Right lobe of liver (tissue), 6 donors: ENCODE measurements around the gene GDPD5. TPM values are rescaled to one million over a fixed set of nuclear protein-coding genes. Genes with fewer than 3 reads are reported as not detected.

Source experiments
- ATAC-seq, 4 donors: fragments of 200-7000 bp; cut with Tn5 transposase; one replicate each; pipeline ENCODE4 v1.9.1; 2020; ENCODE audit warnings: mild to moderate bottlenecking in 4 of 4, moderate library complexity in 4 of 4
- DNase-seq, 3 donors: peaks; one replicate each; pipeline ENCODE4 v3.0.0-alpha.2; 2020
- H3K27ac ChIP-seq, 3 donors: fragments of 200-600 bp; one replicate each; pipeline ENCODE4 v1.8.0; 2022
- H3K27me3 ChIP-seq, 2 donors: fragments of 200-600 bp; one replicate each; pipeline ENCODE4 v1.8.0; 2022
- H3K36me3 ChIP-seq, 4 donors: fragments of 200-600 bp; sonication (generic) in 1 of 4; one replicate each; pipeline versions ENCODE4 v1.5.1 to v1.8.0; 2017 to 2022; ENCODE audit warnings: control low read depth in 1 of 4
- H3K4me1 ChIP-seq, 4 donors: fragments of 200-600 bp; sonication (generic) in 1 of 4; one replicate each; pipeline versions ENCODE4 v1.5.1 to v1.8.0; 2017 to 2022; ENCODE audit warnings: control low read depth in 1 of 4
- H3K4me3 ChIP-seq, 3 donors: fragments of 200-600 bp; one replicate each; pipeline ENCODE4 v1.8.0; 2022
- H3K9me3 ChIP-seq, 4 donors: fragments of 200-600 bp; sonication (generic) in 1 of 4; one replicate each; pipeline versions ENCODE4 v1.5.1 to v1.8.0; 2017 to 2022; ENCODE audit warnings: control low read depth in 1 of 4
- CTCF ChIP-seq, 4 donors: fragments of 200-600 bp in 3 of 4; fragments of 450-650 bp in 1 of 4; IDR thresholded peaks; one replicate each; pipeline versions ENCODE4 v1.5.1 to v1.8.0; 2016 to 2022; ENCODE audit warnings: antibody characterized with exemption in 4 of 4, mild to moderate bottlenecking in 2 of 4
- POLR2A ChIP-seq: fragments of 450-650 bp; IDR thresholded peaks from one replicate; pipeline ENCODE4 v1.6.1; 2017; ENCODE audit warnings: antibody characterized with exemption, mild to moderate bottlenecking
- WGBS: methylation state at CpG from one replicate; pipeline ENCODE4 v1.1.6; 2018; ENCODE audit warnings: low coverage, low lambda C conversion rate; ENCODE audit not compliant: insufficient coverage; ENCODE audit errors: missing lambda C conversion rate; 5-methylcytosine and 5-hydroxymethylcytosine counted together
- intact Hi-C, 2 donors: fragments of 100-400 bp; cut with DNase I; formaldehyde crosslinking; loops; one replicate each; pipeline versions ENCODE4 v1.11.2 to v1.14.1; 2022
- total RNA-seq, 6 experiments: library from RNA; depleted of rRNA in 2 of 6; stranded (reverse); fragments of >200 nt in 2 of 6; fragmentation: NEBNext Ultra II Directional in 3 of 6; extraction: Animal tissue kit (Norgen Biotek cat#: 25700) in 3 of 6; gene quantifications; one replicate each; pipeline versions ENCODE4 v1.1.0 to v1.2.4, GENCODE V29; 2016 to 2023
- donor health status: DM: no; HTN: yes; CAD: no.
- donor health status: DM: no; HTN: no; CAD: no.
- donor health status: DM: no; HTN: no; CAD: no.
- donor health status: DM: no; HTN: yes; CAD: no.
- donor health status: DM: no; HTN: yes; CAD: no.

Gene GDPD5
- total RNA-seq, 6 experiments from 2014 or later, result 2.0 to 10.7 (median 4.1) TPM

DNA sequence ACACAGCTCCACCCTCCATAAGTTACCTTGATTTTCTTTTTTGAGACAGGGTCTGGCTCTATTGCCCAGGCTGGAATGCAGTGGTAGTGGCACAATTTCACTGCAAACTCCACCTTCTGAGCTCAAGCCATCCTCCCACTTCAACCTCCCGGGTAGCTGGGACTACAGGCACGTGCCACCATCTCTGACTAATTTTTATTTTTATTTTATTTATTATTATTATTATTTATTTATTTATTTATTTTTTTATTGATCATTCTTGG lies 116.9 kb downstream of the GDPD5 start:
- no peak for DNase-seq
- no peak overlapping the region for H3K27ac ChIP-seq
- no peak for TF ChIP-seq POLR2A
- no peak for TF ChIP-seq CTCF (IDR thresholded peaks at IDR 0.05)
- no peaks in the 10 kb centered on the region for H3K9me3 ChIP-seq
- no peaks in the 10 kb centered on the region for H3K27me3 ChIP-seq
- 91% methylated on average over 2 of the region's 2 CpGs for WGBS
- H3K4me3 ChIP-seq, result no peak overlapping the region
- H3K36me3 ChIP-seq, result peaks cover 8 to 31% (median 16%) of the 10 kb centered on the region in 4 donors
- H3K4me1 ChIP-seq, result no peaks in the 10 kb centered on the region
- no peak for ATAC-seq
- intact Hi-C loops, result no loop called here

GRCh38 chr11:75406338-75406777 lies 119.4 kb downstream of the GDPD5 start:
- Histone ChIP-seq H3K27ac (no peak overlapping the region), H3K9me3 (no peaks in the 10 kb centered on the region), H3K4me3 (no peak overlapping the region), H3K36me3 (peaks cover 8 to 56% (median 35%) of the 10 kb centered on the region in 4 donors), H3K27me3 (no peaks in the 10 kb centered on the region), H3K4me1 (peaks cover 0 to 4% (median 0%) of the 10 kb centered on the region in 4 donors)
- TF ChIP-seq CTCF (IDR thresholded peaks at IDR 0.05) (no peak), POLR2A (no peak)
- 56% methylated on average over 1 of the region's 1 CpG for WGBS
- ATAC-seq (peak in 1 of 4 donors; percentile 50), DNase-seq (no peak)
- intact Hi-C loops, result no loop called here

DNA sequence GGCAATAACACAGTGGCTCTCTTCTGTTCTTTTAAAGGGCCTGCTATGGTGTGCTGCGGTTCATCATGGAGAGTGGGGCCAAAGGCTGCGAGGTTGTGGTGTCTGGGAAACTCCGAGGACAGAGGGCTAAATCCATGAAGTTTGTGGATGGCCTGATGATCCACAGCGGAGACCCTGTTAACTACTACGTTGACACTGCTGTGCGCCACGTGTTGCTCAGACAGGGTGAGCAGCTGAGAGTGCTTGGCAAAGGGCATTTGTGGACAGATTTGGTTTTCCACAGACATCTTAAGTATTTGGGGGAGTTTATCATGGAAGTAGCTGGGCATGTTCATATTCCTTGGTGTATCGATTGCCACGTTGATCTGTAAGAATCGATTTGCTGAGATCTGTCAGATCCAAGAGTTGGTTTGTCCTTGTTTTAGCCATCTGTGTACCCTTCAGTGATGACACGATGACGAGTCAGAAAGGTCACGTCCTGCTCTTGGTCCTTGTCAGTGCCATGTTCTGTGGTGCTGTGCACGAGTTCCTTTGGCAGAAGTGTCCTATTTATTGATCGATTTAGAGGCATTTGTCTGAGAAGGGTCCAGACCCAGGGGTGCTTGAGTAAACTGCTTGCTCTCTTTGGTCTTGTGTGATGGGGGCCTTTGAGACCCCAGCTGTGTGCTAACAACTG lies 121.6 kb downstream of the GDPD5 start:
- Histone ChIP-seq H3K36me3 (peaks cover 8 to 65% (median 37%) of the 10 kb centered on the region in 4 donors), H3K9me3 (no peaks in the 10 kb centered on the region), H3K27ac (no peak overlapping the region), H3K4me3 (no peak overlapping the region), H3K4me1 (peaks cover 0 to 17% (median 3%) of the 10 kb centered on the region in 4 donors), H3K27me3 (no peaks in the 10 kb centered on the region)
- intact Hi-C loops, result no loop called here
- ATAC-seq (no peak), DNase-seq (no peak)
- 79% methylated on average over 14 of the region's 15 CpGs for WGBS
- TF ChIP-seq POLR2A (no peak), CTCF (IDR thresholded peaks at IDR 0.05) (no peak)

DNA sequence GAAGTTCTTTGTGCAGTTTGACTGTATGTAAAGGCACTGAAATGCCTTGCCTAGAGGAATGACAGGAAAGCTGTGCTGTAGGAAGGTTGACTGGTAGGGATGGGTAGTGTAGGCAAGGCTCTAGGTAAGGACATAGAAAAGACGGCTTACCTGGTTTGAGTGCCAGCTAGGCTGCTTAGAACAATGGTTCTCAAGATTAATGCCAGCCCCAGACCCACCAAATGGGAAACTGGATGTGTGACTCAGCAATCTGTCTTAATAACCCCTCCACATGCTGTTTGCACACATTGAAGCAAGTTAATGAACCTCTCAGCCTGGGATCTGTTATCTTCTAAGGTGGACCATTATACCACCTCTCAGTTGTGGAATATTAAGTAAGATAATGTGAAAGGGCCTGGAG lies 122.7 kb downstream of the GDPD5 start:
- peaks cover 8 to 65% (median 37%) of the 10 kb centered on the region in 4 donors for H3K36me3 ChIP-seq
- peaks cover 0 to 17% (median 3%) of the 10 kb centered on the region in 4 donors for H3K4me1 ChIP-seq
- no peaks in the 10 kb centered on the region for H3K9me3 ChIP-seq
- ATAC-seq (no peak), DNase-seq (no peak)
- TF ChIP-seq POLR2A (no peak), CTCF (IDR thresholded peaks at IDR 0.05) (no peak)
- H3K27me3 ChIP-seq, result no peaks in the 10 kb centered on the region
- no peak overlapping the region for H3K27ac ChIP-seq
- intact Hi-C loops, result no loop called here
- 50% methylated on average over 1 of the region's 1 CpG for WGBS
- H3K4me3 ChIP-seq, result no peak overlapping the region
